NCI-H2029 (cell line): ENCODE data around the gene MSRB1.
"Not testable (repeated sequence)": the region's sequence is repeated elsewhere in the genome, so short reads cannot be mapped to it uniquely, and the experiment has no call there.

Source experiments
- DNase-seq: peaks from one replicate; lab custom pipeline; 2025; lab: John Stamatoyannopoulos, UW

Gene MSRB1

GRCh38 chr16:1960665-1961630 is 17.9 kb upstream of the MSRB1 start:
- DNase-seq: no peak

GRCh38 chr16:1959269-1960039 is 16.5 kb upstream of the MSRB1 start, which contains the start of gene NDUFB10:
NDUFB10 (plus strand) TSS chr16:1959538; CDS start chr16:1959625, 87 bp downstream.
- peak; percentile 79 for DNase-seq

- DNase-seq: no peak
Observed at GRCh38 chr16:1958715-1959268, 15.8 kb upstream of the MSRB1 start.

GRCh38 chr16:1958143-1958491 is 15.1 kb upstream of the MSRB1 start:
- not testable (repeated sequence) for DNase-seq

GRCh38 chr16:1957434-1958142 is 14.6 kb upstream of the MSRB1 start:
- DNase-seq: not testable (repeated sequence)

- no peak for DNase-seq
Observed at GRCh38 chr16:1953734-1954133, 10.7 kb upstream of the MSRB1 start.

- DNase-seq: no peak
Observed at GRCh38 chr16:1950559-1950958, 7.6 kb upstream of the MSRB1 start.

GRCh38 chr16:1950047-1950446 is 7.0 kb upstream of the MSRB1 start:
- DNase-seq: no peak

- no peak for DNase-seq
Observed at GRCh38 chr16:1949507-1949906, 6.5 kb upstream of the MSRB1 start.

GRCh38 chr16:1947369-1947670 is 4.3 kb upstream of the MSRB1 start:
- no peak for DNase-seq

GRCh38 chr16:1946495-1947368 is 3.7 kb upstream of the MSRB1 start:
- DNase-seq: no peak

- DNase-seq: no peak
Observed at GRCh38 chr16:1945559-1946391, 2.8 kb upstream of the MSRB1 start.

GRCh38 chr16:1944612-1945199 is 1.7 kb upstream of the MSRB1 start:
- DNase-seq: no peak

GRCh38 chr16:1942047-1942809 is 771 bp downstream of the MSRB1 start:
- DNase-seq: no peak

- no peak for DNase-seq
Observed at GRCh38 chr16:1941162-1942046, 1.6 kb downstream of the MSRB1 start.

- no peak for DNase-seq
Observed at GRCh38 chr16:1940273-1941161, 2.5 kb downstream of the MSRB1 start.

- not testable (repeated sequence) for DNase-seq
Observed at GRCh38 chr16:1939833-1940232, 3.2 kb downstream of the MSRB1 start.
